H1 (cell line): ENCODE data around the gene SOAT2. TPM values are rescaled to one million over a fixed set of nuclear protein-coding genes. Genes with fewer than 3 reads are reported as not detected.

Source experiments
- CTCF ChIA-PET: fragments of 300-600 bp; sonication (Branson Sonifier 250); formaldehyde crosslinking; loops from one replicate; lab custom pipeline; 2021; ENCODE audit not compliant: partially characterized antibody; lab: Charles Lee
- POLR2A ChIA-PET: fragments of 300-600 bp; sonication (Branson Sonifier 250); formaldehyde crosslinking; loops from one replicate; lab custom pipeline; 2021; ENCODE audit warnings: inconsistent platforms; ENCODE audit not compliant: partially characterized antibody; lab: Charles Lee
- DNase-seq, 2 experiments: peaks; one replicate each; pipeline versions ENCODE4 v3.0.0 to v3.0.0-alpha.2; 2010 to 2022; ENCODE audit warnings: low spot score in 2 of 2, low read depth in 1 of 2, mixed read lengths in 1 of 2
- FAIRE-seq: peaks from 2 replicates; lab custom pipeline; 2011; peaks lifted over from hg19 to GRCh38; lab: Jason Lieb, UNC
- H2AFZ ChIP-seq: 2 replicates; pipeline ENCODE4 v1.8.1; 2012; ENCODE audit warnings: low read length, inconsistent platforms
- H2AK5ac ChIP-seq: 2 replicates; pipeline ENCODE4 v1.6.1; 2013; ENCODE audit warnings: low read depth, low read length
- H2BK120ac ChIP-seq: replicated peaks from 2 replicates; pipeline ENCODE3; 2013; ENCODE audit warnings: low read depth, low read length, inconsistent platforms
- H2BK12ac ChIP-seq: 2 replicates; pipeline ENCODE4 v1.6.1; 2013; ENCODE audit warnings: low read depth, low read length
- H2BK15ac ChIP-seq: 2 replicates; pipeline ENCODE4 v1.6.1; 2013; ENCODE audit warnings: low read length
- H2BK20ac ChIP-seq: 2 replicates; pipeline ENCODE4 v1.6.1; 2013; ENCODE audit warnings: low read length
- H2BK5ac ChIP-seq: 2 replicates; pipeline ENCODE4 v1.6.1; 2013; ENCODE audit warnings: low read depth, low read length
- H3K14ac ChIP-seq: 2 replicates; pipeline ENCODE4 v1.6.1; 2013; ENCODE audit warnings: inconsistent platforms; ENCODE audit not compliant: insufficient read length
- H3K18ac ChIP-seq: 2 replicates; pipeline ENCODE4 v1.6.1; 2013; ENCODE audit warnings: low read length; ENCODE audit errors: extremely low read depth
- H3K23ac ChIP-seq: 2 replicates; pipeline ENCODE4 v1.6.1; 2013; ENCODE audit warnings: inconsistent platforms; ENCODE audit not compliant: insufficient read length
- H3K23me2 ChIP-seq: 2 replicates; pipeline ENCODE4 v1.6.1; 2013; ENCODE audit warnings: low read depth, low read length
- H3K27ac ChIP-seq: 2 replicates; pipeline ENCODE4 v1.6.1; 2011; ENCODE audit warnings: low read depth, low read length, inconsistent platforms
- H3K27me3 ChIP-seq, 4 experiments: replicated peaks in 1 of 4; 1 replicate in 1 of 4; 2 replicates in 3 of 4; pipeline versions ENCODE4 v1.6.1 to v1.8.1; 2011 to 2013; ENCODE audit warnings: low read length in 3 of 4, mild to moderate bottlenecking in 3 of 4, inconsistent platforms in 2 of 4, mixed read lengths in 2 of 4, moderate library complexity in 1 of 4; ENCODE audit not compliant: control insufficient read depth in 3 of 4, insufficient read depth in 3 of 4; ENCODE audit errors: extremely low read depth in 1 of 4
- H3K36me3 ChIP-seq, 4 experiments: 2 replicates each; pipeline versions ENCODE4 v1.6.1 to v1.8.1; 2011 to 2013; ENCODE audit warnings: mild to moderate bottlenecking in 4 of 4, low read length in 3 of 4, moderate library complexity in 2 of 4, control low read depth in 1 of 4, inconsistent platforms in 1 of 4; ENCODE audit not compliant: insufficient read depth in 4 of 4, control insufficient read depth in 2 of 4
- H3K4ac ChIP-seq: replicated peaks from 2 replicates; pipeline ENCODE3; 2013; ENCODE audit warnings: low read length, low read depth, mixed read lengths, inconsistent platforms; ENCODE audit not compliant: insufficient read length
- H3K4me1 ChIP-seq, 4 experiments: replicated peaks in 1 of 4; 1 replicate in 1 of 4; 2 replicates in 3 of 4; pipeline versions ENCODE4 v1.6.1 to v1.8.1; 2011 to 2013; ENCODE audit warnings: low read length in 3 of 4, inconsistent platforms in 2 of 4, mixed read lengths in 1 of 4; ENCODE audit not compliant: insufficient read depth in 4 of 4, control insufficient read depth in 3 of 4
- H3K4me2 ChIP-seq, 2 experiments: 2 replicates each; pipeline versions ENCODE4 v1.6.1 to v1.8.1; 2011 to 2013; ENCODE audit warnings: low read depth in 2 of 2, low read length in 2 of 2, control low read depth in 1 of 2, inconsistent platforms in 1 of 2, mild to moderate bottlenecking in 1 of 2; ENCODE audit not compliant: insufficient read depth in 1 of 2
- H3K4me3 ChIP-seq, 4 experiments: fragments of 200-600, 300-600 bp in 1 of 4; sonication (generic), shearing (Covaris generic), sonication (Bioruptor Twin) in 1 of 4; 2 replicates each; pipeline versions ENCODE4 v1.5.1 to v1.8.1; 2011 to 2016; ENCODE audit warnings: low read length in 4 of 4, low read depth in 3 of 4, control low read depth in 2 of 4, inconsistent platforms in 2 of 4, mild to moderate bottlenecking in 2 of 4, mixed read lengths in 1 of 4, moderate library complexity in 1 of 4; ENCODE audit not compliant: insufficient read depth in 2 of 4; ENCODE audit errors: extremely low read depth in 1 of 4
- H3K56ac ChIP-seq: replicated peaks from 2 replicates; pipeline ENCODE3; 2013; ENCODE audit warnings: low read depth, mild to moderate bottlenecking, mixed read lengths, low read length, inconsistent platforms; ENCODE audit not compliant: insufficient read length
- H3K79me1 ChIP-seq: 2 replicates; pipeline ENCODE4 v1.6.1; 2013; ENCODE audit warnings: low read depth, low read length, control low read depth
- H3K79me2 ChIP-seq, 2 experiments: 2 replicates each; pipeline versions ENCODE4 v1.6.1 to v1.8.1; 2012 to 2013; ENCODE audit warnings: low read length in 2 of 2, mild to moderate bottlenecking in 2 of 2, inconsistent platforms in 1 of 2; ENCODE audit not compliant: insufficient read depth in 2 of 2, control insufficient read depth in 1 of 2
- H3K9ac ChIP-seq, 4 experiments: replicated peaks in 1 of 4; 1 replicate in 1 of 4; 2 replicates in 3 of 4; pipeline versions ENCODE4 v1.6.1 to v1.8.1; 2011 to 2013; ENCODE audit warnings: low read depth in 3 of 4, low read length in 3 of 4, control low read depth in 2 of 4, mild to moderate bottlenecking in 2 of 4, moderate library complexity in 2 of 4, inconsistent platforms in 1 of 4; ENCODE audit errors: extremely low read depth in 1 of 4
- H3K9me3 ChIP-seq, 2 experiments: 2 replicates each; pipeline versions ENCODE4 v1.6.1 to v1.8.1; 2012 to 2013; ENCODE audit warnings: mild to moderate bottlenecking in 2 of 2, moderate library complexity in 2 of 2, control low read depth in 1 of 2, inconsistent platforms in 1 of 2, low read depth in 1 of 2, low read length in 1 of 2, mixed read lengths in 1 of 2; ENCODE audit not compliant: insufficient read depth in 2 of 2
- H4K20me1 ChIP-seq, 2 experiments: replicated peaks in 1 of 2; 2 replicates each; pipeline versions ENCODE3 to v1.8.1; 2011 to 2013; ENCODE audit warnings: inconsistent platforms in 2 of 2, low read length in 2 of 2, mild to moderate bottlenecking in 1 of 2; ENCODE audit not compliant: insufficient read depth in 2 of 2, control insufficient read depth in 1 of 2
- H4K5ac ChIP-seq: 2 replicates; pipeline ENCODE4 v1.6.1; 2013; ENCODE audit warnings: low read length, low read depth, mixed read lengths, inconsistent platforms; ENCODE audit not compliant: insufficient read length
- H4K8ac ChIP-seq: 2 replicates; pipeline ENCODE4 v1.8.0; 2013; ENCODE audit warnings: mild to moderate bottlenecking, moderate library complexity, low read length, inconsistent platforms; ENCODE audit not compliant: insufficient read depth; ENCODE audit errors: extremely low read depth
- H4K91ac ChIP-seq: replicated peaks from 2 replicates; pipeline ENCODE3; 2013; ENCODE audit warnings: low read length, mixed read lengths, inconsistent platforms; ENCODE audit not compliant: insufficient read length
- BACH1 ChIP-seq: IDR thresholded peaks from 2 replicates; pipeline ENCODE4 v1.6.1; 2012; ENCODE audit warnings: low read length, improper control_type of control experiment
- EZH2 ChIP-seq: fragments of 200-600 bp; sonication (generic); IDR thresholded peaks from 2 replicates; pipeline ENCODE4 v1.7.1; 2012; ENCODE audit warnings: low read depth, mild to moderate bottlenecking, moderate library complexity, low read length, inconsistent platforms; ENCODE audit not compliant: severe bottlenecking
- FOSL1 ChIP-seq: IDR thresholded peaks from 2 replicates; pipeline ENCODE4 v1.6.1; 2011; ENCODE audit warnings: mild to moderate bottlenecking, low read depth, low read length, moderate library complexity; ENCODE audit not compliant: insufficient read depth
- NRF1 ChIP-seq: IDR thresholded peaks from 2 replicates; pipeline ENCODE4 v1.6.1; 2011; ENCODE audit warnings: mild to moderate bottlenecking, low read depth, low read length, improper control_type of control experiment
- RFX5 ChIP-seq: IDR thresholded peaks from 2 replicates; pipeline ENCODE4 v1.6.1; 2011; ENCODE audit warnings: low read depth, low read length, improper control_type of control experiment, borderline replicate concordance
- SIRT6 ChIP-seq: IDR thresholded peaks from one replicate; pipeline ENCODE4 v1.7.1; 2012; ENCODE audit warnings: low read length, inconsistent platforms
- SUZ12 ChIP-seq: fragments of 200-600 bp; sonication (generic); IDR thresholded peaks from 2 replicates; pipeline ENCODE4 v1.6.1; 2012; ENCODE audit warnings: mild to moderate bottlenecking, inconsistent platforms, low read length, moderate library complexity, mixed read lengths
- TAF1 ChIP-seq: IDR thresholded peaks from 2 replicates; pipeline ENCODE4 v1.6.1; 2011; ENCODE audit warnings: mild to moderate bottlenecking, low read depth, low read length
- WGBS, 2 experiments: shearing (Covaris generic) in 1 of 2; methylation state at CpG; one replicate each; pipeline versions ENCODE4 v1.1.6 to v1.1.7; 2013 to 2015; ENCODE audit warnings: low lambda C conversion rate in 2 of 2, mixed read lengths in 2 of 2, inconsistent platforms in 1 of 2, low coverage in 1 of 2, missing lambda C conversion rate in 1 of 2; ENCODE audit not compliant: insufficient replicate concordance in 2 of 2, insufficient coverage in 1 of 2, insufficient read length in 1 of 2; ENCODE audit errors: extremely low coverage in 1 of 2, missing lambda C conversion rate in 1 of 2; 5-methylcytosine and 5-hydroxymethylcytosine counted together
- polyA plus RNA-seq, 7 experiments: library from polyadenylated mRNA; depleted of rRNA in 3 of 7; stranded (reverse) in 5 of 7; unstranded in 2 of 7; fragments of >200 nt in 5 of 7; fragments of 200-250 nt in 2 of 7; gene quantifications; 1 replicate in 5 of 7; 2 replicates in 1 of 7; 4 replicates in 1 of 7; pipeline versions ENCODE4 v1.2.1 to v1.2.3, GENCODE V29; 2011 to 2013; ENCODE audit warnings: missing spikeins in 2 of 7, mixed read lengths in 2 of 7
- total RNA-seq: library from RNA; stranded (reverse); fragmentation: NEBNext Ultra II Directional; extraction: Animal tissue kit (Norgen Biotek cat#: 25700); gene quantifications from 2 replicates; pipeline ENCODE4 v1.2.1, GENCODE V29; 2021
- TF ChIP-seq, protein P1 (sequence below), 3 experiments: IDR thresholded peaks; 1 replicate in 2 of 3; 2 replicates in 1 of 3; pipeline versions ENCODE4 v1.5.1 to v1.6.1; 2011; ENCODE audit warnings: low read length in 3 of 3, mild to moderate bottlenecking in 3 of 3, inconsistent platforms in 2 of 3, low read depth in 1 of 3, moderate library complexity in 1 of 3; ENCODE audit not compliant: insufficient read depth in 1 of 3; ENCODE audit errors: control extremely low read depth in 1 of 3

The SOAT2 gene
- total and polyA plus RNA-seq, 2 of the 8 experiments (the other 6 are each of a cell fraction or from before 2014, with no cell fraction given) = 0.08 TPM; not detected in 1

- 95% methylated on average over 11 of the region's 11 CpGs; no CpG with 5 or more reads in 1 of the 2 experiments for WGBS, 2 experiments
- Histone ChIP-seq H3K14ac (no peak overlapping the region), H3K27me3 (peaks cover 0 to 2% (median 0%) of the 10 kb centered on the region in 4 experiments; a peak in 1 of 7 replicates), H3K4me2 (no peak overlapping the region), H3K18ac (no peak overlapping the region), H2BK5ac (no peak overlapping the region), H2BK120ac (no peak overlapping the region), H2BK15ac (no peak overlapping the region), H3K4me3 (no peak overlapping the region), H3K4ac (no peak overlapping the region), H4K91ac (no peak overlapping the region), H3K9ac (no peak overlapping the region), H2AFZ (no peak overlapping the region), H3K23me2 (peaks cover 5% of the 10 kb centered on the region; the same call in 1 of the 2 replicates), H4K5ac (no peak overlapping the region), H2BK12ac (no peak overlapping the region), H3K36me3 (peaks cover 0 to 4% (median 2%) of the 10 kb centered on the region in 4 experiments; a peak in 2 of 8 replicates), H3K56ac (no peak overlapping the region), H4K20me1 (peaks cover 2 to 4% of the 10 kb centered on the region in 2 experiments), H3K27ac (no peak overlapping the region), H3K9me3 (no peaks in the 10 kb centered on the region), H4K8ac (no peak overlapping the region), H3K79me2 (no peaks in the 10 kb centered on the region), H3K79me1 (no peaks in the 10 kb centered on the region), H3K23ac (no peak overlapping the region), H3K4me1 (peaks cover 3 to 13% (median 5%) of the 10 kb centered on the region in 4 experiments; a peak in 6 of 7 replicates), H2AK5ac (no peak overlapping the region), H2BK20ac (no peak overlapping the region)
- FAIRE-seq = no peak
- CTCF ChIA-PET = interaction anchor here (0.6 to 22.4 kb wide), 6 partner anchors 8 to 172 kb away, joined by 3 to 531 read pairs (median 12); partner anchors contain the start of genes IGFBP6 and SOAT2
- no peak for DNase-seq
- POLR2A ChIA-PET = interaction anchor here (0.7 to 2.7 kb wide), 2 partner anchors 21 to 190 kb away, joined by 3 to 7 read pairs; no protein-coding TSS in a partner anchor
- TF ChIP-seq BACH1 = no peak
- no peak for TF ChIP-seq NRF1
- TF ChIP-seq RFX5 = no peak
- TF ChIP-seq, protein P1, sequence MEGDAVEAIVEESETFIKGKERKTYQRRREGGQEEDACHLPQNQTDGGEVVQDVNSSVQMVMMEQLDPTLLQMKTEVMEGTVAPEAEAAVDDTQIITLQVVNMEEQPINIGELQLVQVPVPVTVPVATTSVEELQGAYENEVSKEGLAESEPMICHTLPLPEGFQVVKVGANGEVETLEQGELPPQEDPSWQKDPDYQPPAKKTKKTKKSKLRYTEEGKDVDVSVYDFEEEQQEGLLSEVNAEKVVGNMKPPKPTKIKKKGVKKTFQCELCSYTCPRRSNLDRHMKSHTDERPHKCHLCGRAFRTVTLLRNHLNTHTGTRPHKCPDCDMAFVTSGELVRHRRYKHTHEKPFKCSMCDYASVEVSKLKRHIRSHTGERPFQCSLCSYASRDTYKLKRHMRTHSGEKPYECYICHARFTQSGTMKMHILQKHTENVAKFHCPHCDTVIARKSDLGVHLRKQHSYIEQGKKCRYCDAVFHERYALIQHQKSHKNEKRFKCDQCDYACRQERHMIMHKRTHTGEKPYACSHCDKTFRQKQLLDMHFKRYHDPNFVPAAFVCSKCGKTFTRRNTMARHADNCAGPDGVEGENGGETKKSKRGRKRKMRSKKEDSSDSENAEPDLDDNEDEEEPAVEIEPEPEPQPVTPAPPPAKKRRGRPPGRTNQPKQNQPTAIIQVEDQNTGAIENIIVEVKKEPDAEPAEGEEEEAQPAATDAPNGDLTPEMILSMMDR (IDR thresholded peaks at IDR 0.05; ENCODE audit: control extremely low read depth in 1 of 3, insufficient read depth in 1 of 3, low read depth in 1 of 3, low read length in 3 of 3) = no peak
- TF ChIP-seq FOSL1 = no peak
- TF ChIP-seq SIRT6 = no peak
- TF ChIP-seq TAF1 = no peak
- TF ChIP-seq SUZ12 = no peak
- TF ChIP-seq EZH2 = no peak
Observed at GRCh38 chr12:53074283-53074998, 28.8 kb upstream of the SOAT2 start.
